Transverse colon (tissue), 3 donors: ENCODE results near the gene SLC7A1.

Experiments
- CTCF ChIP-seq, 5 experiments: fragments of 200-600 bp in 3 of 5; fragments of 450-650 bp in 2 of 5; sonication (generic) in 3 of 5; IDR thresholded peaks; 1 replicate in 2 of 5; 2 replicates in 3 of 5; pipeline ENCODE4 v1.5.1; 2016 to 2017; ENCODE audit warnings: antibody characterized with exemption in 5 of 5, inconsistent platforms in 3 of 5, mild to moderate bottlenecking in 2 of 5, moderate library complexity in 1 of 5
- POLR2A ChIP-seq: fragments of 450-650 bp; IDR thresholded peaks from one replicate; pipeline ENCODE4 v1.6.1; 2016; ENCODE audit warnings: antibody characterized with exemption, mild to moderate bottlenecking, moderate library complexity

GRCh38 chr13:29505950-29506349, 89.5 kb downstream of the SLC7A1 start:
- no peak for TF ChIP-seq CTCF (IDR thresholded peaks at IDR 0.05)
- no peak for TF ChIP-seq POLR2A
